SK-MEL-5 (cell line): ENCODE data around the gene FLOT2. TPM values are rescaled to one million over a fixed set of nuclear protein-coding genes. Genes with fewer than 3 reads are reported as not detected.
"Not testable (repeated sequence)": the region's sequence is repeated elsewhere in the genome, so short reads cannot be mapped to it uniquely, and the experiment has no call there.

Experiments
- DNase-seq: peaks from one replicate; pipeline ENCODE4 v3.0.0-alpha.2; 2016; ENCODE audit warnings: low read depth, low spot score
- in situ Hi-C: cut with HindIII; loops from 2 replicates; pipeline ENCODE4 v1.10.0; 2016; ENCODE audit warnings: low sequenced_read_pairs, high pct_unique_total_duplicates, low pct_unique_long_range_greater_than_20kb
- total RNA-seq: library from RNA; depleted of rRNA; stranded (reverse); fragments of >200 nt; shearing (Covaris generic); gene quantifications from 2 replicates; pipeline ENCODE4 v1.2.3, GENCODE V29; 2014

Gene FLOT2
- total RNA-seq, 1 experiment from 2014 or later = 12.6 TPM

DNA sequence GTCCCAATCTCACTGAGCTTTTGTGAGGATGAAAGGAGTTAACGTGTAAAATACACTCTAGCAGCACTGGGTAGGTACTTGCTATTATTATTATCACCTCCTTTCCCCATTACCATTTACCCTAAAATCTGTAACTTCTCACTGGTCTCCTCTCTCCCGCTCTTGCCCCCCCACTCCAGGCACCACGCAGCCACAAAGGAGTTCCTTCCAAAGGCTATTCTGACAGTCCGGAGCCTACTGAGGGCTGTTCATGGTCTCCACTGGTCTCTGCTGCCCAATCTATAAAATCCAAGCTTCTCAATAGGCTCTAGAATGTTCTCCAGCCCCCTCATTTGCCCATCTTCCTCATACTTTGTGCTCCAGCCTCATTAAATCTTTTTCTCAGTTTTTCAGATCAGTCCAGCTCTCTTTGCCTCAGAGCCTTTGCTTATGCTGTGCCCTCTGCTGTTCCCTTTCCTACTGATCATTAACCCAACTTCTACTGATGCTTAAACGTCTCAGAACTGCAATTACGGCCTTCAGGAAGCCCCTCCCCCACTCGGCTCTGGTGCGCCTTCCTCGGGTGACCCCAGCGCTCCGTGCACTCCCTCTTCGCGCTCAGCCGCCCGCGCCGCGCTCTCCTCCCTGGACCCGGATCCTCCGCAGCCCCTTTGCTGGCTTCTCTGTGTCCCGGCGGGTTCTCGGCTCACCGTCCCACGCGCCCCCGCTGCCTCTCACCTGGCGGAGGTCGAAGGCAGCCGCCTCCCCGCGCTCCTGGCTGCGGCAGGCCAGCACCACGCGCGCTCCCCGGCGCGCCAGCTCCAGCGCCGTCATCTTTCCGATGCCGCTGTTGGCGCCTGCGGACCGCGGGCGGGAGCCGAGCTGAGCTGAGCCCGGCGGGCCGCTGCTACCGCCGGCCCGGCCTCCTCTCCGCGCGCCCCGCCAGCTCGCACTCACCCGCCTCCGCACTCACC is 4.6 kb upstream of the FLOT2 start:
- in situ Hi-C loops = no loop called here
- DNase-seq = no peak

DNA sequence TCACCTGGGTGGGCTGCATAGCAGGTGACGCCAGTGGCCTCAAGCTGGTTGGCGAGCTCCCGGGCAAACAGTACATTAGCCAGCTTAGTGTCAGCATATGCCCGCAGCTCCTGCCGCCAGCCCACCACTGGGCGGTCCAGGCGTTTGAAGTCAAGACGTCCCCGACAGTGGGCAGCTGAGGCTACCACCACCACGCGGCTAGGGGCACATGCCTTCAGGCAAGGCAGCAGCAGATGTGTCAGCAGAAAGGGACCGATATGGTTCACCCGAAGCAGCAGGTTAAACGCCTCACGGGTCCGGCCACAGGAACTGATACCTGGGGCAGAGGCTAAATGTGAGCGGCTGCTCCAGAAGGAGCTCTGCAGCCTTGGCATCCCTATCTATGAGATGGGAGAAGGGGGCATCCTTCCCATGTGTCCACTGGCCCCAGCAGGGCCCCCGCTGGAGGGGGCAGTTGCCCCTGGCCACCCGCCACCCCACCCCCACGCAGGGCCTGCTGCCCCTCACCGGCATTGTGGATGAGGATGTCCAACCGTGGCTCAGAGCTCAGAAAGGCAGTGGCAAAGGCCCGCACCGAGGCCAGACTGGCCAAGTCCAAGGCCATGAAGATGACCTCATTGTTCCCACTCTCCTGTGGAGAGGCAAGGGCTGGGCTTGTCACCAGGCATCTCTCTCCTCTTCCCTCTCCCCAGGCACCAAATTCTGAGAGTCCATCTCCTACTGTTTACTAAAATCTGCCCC is 3.6 kb upstream of the FLOT2 start:
- in situ Hi-C loops = no loop called here
- DNase-seq = no peak

DNA sequence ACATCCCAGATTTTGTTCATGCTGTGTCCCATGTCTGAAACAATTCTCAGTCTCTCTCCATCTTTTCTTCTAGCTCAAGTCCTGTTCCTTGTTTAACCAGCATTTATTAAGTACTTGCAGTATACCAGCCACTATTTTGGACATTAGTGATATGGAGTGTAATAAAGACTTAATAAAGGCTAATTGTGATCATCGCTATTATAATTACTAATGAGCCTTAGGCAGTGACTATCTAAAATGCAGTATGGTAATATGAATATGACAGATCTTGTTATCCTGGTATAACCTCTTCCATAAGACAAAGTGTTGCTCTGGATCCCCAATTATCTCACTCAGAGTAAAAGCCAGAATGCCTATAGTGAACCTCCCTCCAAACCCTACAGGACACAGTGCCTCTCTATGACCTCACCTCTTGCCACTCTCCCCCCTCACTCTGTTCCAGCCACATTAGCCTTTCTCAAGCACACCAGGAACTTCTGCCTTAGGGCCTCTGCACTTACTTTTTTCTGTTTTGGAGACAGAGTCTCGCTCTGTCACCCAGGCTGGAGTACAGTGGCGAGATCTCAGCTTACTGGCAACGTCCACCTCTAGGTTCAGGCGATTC is 1.8 kb upstream of the FLOT2 start:
- no peak for DNase-seq
- in situ Hi-C loops = no loop called here

DNA sequence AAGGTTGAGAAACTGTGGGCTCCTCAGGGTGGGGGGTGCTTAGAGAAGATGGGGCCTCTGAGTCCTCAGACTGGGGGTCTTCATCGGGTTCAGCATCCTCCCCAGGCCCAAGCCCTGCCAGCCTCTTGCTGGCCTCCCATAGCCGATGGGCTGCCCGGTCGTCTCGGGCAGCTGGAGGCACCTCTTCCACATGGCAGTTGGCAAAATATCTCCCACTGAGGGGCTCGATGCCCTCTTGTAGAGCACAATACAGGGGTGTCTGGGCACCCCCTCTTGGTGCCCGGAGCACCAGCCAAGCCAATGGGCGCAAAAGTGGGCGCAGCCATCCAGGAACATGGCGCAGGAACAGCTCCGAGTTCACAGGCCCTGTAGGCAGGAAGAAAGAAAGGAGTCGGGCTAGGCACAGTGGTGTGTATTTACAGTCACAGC is 1.0 kb upstream of the FLOT2 start:
- DNase-seq = no peak
- in situ Hi-C loops = no loop called here

DNA sequence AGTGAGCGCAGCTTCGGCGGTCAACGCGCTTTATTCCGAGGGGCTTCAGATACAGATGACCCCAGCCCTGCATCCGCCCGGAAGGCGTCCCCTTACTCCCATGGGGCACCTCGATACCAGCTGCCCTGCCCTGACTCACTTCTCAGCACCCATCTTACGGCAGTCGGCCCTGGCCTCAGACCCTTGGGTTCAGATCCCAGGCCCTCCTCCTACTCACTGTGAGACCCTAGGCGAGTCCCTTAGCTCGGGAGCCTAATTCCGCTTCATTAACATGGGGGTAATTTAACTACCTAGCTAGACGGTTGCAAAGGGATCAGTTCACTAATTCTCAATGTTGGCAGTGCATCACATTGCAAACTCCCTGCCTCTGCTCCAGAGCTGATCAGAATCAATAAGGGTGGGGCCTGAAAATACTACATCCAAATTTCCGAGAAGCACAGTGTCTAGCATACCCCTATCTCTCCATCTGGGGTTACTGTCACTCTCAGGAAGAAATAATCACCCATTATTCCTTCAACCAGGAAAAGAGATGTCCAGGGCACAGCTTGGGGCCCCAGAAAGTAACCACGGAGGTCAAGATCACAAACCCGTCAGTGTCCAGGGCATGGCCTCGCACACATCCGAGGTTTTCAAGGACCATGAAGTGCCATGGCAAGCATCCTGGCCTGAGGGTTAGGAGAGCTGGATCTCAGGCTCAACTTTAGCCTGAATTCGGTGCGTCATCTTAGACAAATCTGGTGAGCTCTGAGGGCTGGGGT is 415 bp upstream of the FLOT2 start:
- DNase-seq = peak; percentile 26
- in situ Hi-C loops = no loop called here

DNA sequence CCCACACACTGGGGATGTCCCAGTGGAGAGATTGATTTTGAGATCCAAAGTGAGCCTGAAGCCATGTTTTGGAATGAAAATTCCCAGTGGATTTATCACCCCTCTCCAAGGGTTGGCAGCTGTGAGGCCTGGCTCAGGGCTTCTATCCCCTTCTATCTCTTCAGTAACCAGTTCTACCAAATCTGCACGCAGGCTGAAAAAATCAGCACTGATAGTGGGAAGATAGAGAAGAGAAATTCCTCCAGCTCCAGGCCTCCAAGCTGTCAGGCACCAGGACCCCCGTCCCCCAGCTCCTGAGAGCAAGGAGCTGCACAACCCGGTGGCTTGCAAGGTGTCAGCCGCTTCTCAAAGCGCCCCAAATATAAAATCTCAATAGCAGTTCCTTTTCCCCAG is 1.0 kb downstream of the FLOT2 start:
- in situ Hi-C loops = no loop called here

DNA sequence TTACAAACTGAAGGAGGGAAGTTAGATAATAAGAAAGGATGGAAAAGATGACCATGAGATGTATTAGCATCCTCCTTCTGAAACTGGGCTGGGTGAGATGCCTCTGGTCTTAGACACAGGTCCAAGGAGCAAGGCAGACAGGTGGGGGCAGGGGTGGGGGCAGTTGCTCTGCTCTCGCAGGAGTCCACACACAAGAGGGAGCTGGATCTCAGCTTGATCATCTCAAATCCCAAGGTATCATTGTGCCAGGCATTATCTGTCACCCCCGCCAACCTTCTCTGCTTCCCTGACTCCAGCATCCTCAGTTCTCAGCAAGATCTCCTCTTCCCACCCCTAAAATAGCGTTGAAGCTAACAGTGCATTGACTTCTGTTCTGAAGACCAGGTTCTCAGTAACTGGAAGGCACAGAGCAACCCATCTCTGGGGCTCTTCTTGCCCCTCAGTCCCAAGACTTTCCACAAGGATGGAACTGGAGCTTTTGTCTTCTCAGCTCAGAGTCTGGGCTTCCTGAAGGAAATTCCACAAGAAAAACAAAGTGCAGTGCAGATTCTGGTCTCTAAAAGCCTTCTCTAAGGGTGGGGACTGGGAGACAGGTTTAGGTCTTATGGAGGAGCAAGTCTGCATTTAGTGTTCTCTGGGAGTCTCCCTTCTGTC is 1.6 kb downstream of the FLOT2 start:
- DNase-seq = no peak
- in situ Hi-C loops = no loop called here

More for the DNA sequence above, 1.0 kb downstream of the FLOT2 start:
- DNase-seq = no peak

DNA sequence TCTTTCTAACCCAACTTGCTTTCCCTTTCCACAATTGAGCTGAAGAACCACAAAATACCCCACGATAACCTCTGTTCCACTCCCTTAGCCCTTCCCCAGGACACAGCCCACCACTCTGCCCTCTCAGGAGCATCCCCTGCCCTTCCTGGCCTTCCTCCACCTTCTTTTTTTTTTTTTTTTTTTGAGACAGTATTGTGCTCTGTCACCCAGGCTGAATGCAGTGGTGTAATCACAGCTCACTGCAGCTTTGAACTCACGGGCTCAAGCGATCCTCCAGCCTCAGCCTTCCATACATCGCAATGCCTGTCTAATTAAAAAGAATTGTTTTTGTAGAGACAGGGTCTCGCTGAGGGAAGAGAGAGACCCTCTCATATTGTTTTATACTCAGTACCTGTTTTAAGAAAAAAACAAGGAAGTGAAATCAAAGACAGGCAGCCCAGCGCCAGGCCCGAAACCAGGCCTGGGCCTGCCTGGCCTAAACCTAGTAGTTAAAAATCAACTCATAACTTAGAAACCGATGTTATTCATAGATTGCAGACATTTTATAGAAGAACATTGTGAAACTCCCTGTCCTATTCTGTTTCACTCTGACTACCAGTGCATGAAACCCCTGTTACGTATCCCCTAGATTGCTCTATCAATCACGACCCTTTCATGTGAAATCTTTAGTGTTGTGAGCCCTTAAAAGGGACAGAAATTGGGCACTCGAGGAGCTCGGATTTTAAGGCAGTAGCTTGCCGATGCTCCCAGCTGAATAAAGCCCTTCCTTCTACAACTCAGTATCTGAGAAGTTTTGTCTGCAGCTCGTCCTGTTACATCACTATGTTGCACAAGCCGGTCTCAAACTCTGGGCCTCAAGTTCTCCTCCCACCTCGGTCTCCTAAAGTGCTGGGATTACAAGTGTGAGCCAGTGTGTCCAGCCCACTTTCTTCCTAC is 4.0 kb downstream of the FLOT2 start:
- DNase-seq, in situ Hi-C loops: not testable (repeated sequence)

DNA sequence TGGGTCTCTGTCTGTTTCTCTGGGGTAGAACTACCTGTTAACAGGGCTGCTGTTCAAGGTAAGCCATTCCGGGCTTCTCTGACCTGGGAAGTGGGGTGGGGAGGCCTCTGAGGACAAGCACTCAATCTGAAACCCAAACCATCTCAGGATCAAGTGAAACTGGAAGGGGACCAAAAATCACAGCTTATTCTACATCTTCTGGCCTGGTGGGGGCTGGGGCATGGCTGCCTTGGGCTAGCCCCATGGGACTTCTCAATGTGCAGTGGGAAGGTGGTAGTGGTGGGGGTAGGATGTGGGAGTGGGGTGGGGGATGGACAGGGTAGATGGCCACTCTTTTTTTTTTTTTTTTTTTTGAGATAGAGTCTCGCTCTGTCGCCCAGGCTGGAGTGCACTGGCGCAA is 5.5 kb downstream of the FLOT2 start:
- in situ Hi-C loops = no loop called here
- no peak for DNase-seq

DNA sequence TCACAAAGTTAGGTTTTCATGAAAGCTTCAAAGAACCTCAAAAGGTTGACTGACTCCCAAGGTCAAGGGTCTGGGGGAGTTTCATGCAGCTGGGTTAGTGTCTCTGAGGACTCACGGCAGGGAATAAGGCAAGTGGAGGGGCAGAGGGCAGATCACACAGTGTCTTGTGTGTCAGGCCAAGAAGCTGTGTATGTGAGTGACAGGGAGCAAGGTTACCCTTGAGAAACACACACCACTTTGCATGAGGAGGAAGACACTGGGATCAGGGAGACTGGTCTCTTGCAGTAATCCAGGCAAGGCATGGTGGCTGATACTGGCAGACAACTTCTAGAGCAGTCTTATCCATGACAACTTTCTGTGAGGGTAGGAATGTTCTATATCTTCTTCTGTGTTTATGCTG is 6.3 kb downstream of the FLOT2 start:
- in situ Hi-C loops = no loop called here
- DNase-seq = no peak

DNA sequence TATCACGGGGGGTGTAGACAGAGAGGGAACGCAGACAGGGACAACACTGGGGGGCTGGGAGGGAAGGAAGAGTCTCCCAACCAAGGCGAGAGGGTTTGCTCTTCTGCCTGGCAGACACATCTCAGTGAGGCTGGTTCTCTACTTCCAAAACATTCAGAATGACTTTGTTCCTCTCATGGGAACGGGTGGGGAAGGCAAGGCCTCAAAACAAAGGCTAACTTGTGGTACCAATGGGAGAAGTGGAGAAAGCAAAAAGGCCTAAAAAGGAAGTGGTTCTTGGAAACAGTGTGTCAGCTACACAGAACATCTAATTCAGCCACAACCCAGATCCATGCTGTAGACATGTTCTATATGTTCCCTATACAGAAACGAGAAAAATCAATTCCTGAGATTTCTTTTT is 7.5 kb downstream of the FLOT2 start:
- in situ Hi-C loops = no loop called here
- DNase-seq = peak; percentile 43

DNA sequence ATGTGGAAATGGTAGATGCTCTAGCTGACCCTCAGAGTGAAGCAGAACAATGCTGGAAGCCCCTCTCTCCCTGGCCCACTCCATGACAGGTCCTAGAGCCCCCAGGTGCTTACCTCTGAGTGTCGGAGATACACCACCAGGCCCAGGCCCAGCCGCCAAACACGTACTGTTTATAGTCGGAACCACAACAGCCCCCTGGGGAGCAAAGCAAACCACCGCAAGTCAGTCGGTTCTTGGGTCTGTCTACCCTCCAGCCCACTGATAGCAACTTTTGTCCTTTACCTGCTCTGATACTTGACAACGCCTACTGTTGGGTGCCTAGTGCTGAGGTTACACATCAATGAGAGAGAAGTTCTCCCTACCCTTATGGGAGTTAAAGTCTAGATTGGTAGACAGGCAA is 8.7 kb downstream of the FLOT2 start:
- no peak for DNase-seq
- in situ Hi-C loops = no loop called here

DNA sequence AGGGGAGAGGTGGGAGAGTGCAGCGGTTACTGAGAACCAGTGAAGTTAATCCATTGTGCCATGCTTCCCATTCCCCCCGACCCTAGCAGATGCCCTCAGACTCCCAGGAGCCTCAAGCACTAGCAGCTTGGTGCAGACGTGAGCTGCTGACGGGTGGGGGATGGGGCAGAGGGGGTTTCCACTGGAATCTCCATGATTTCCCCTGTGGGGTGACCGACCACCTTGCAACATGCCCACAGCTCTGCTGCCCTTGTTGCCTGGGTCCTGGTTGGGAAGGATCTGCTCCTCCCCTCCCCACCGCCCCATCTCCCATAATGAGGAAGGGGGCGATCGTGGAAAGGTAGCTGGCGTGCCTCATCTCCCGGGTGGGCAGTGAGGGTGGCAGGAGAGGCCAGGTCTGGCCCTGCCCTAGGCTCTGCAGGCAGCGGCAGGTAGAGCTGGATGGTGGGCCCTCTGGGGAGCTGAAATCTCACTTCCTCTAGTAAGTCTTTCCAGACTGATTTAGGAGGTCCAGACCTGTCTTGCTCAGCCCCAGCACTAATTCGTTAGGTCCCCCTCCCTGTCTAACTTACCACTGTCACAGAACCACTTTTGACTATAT is 9.6 kb downstream of the FLOT2 start:
- DNase-seq = no peak
- in situ Hi-C loops = no loop called here

DNA sequence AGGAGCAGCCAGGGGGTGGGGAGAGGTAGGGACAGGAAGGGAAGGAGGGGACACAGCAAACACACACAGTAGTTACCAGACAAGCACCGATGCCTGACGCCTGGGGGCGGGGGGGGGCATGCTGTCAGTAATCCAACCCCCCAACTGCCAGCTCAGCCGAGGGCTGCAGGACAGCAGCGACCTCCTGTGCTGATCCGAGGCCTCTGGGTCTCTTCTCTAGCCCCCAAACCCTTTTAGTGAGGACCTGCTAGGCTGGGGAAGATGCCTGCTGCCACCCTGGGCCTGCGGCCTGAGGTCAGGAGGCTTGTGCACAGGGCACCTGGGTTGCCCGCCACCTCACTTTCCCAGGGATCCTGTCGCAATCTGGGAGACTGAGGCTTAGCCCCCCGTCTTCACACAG is 11.6 kb downstream of the FLOT2 start:
- DNase-seq = no peak
- in situ Hi-C loops = no loop called here

DNA sequence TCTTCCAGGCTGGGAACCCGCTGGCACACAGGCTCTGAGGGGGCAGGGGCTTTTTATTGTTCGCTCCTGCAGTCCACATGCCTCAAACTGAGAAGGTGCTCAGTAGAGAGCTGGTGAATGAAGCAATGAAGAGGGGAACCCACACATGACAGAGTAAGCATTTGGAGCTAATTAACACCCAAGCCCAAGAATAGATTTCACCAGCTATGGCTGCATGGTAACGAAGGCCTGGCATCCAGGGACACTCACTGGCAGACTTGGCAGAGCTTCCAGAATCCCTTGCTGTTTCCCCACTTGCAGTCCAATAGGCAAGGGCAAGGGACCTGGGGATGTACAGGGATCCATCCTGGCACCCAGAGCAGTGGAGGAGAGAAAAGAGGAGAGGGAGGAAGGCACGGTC is 12.2 kb downstream of the FLOT2 start:
- no peak for DNase-seq
- in situ Hi-C loops = no loop called here
